Jurkat, Clone E6-1 (cell line): Measurements from ENCODE around the gene SCIMP.
"Not testable (repeated sequence)": the region's sequence is repeated elsewhere in the genome, so short reads cannot be mapped to it uniquely, and the experiment has no call there.

Experiments used
- DNase-seq: peaks from one replicate; pipeline ENCODE4 v3.0.0-alpha.2; 2011; ENCODE audit warnings: low read depth, low spot score
- H3K4me3 ChIP-seq: 2 replicates; pipeline ENCODE4 v1.5.1; 2011; ENCODE audit warnings: mild to moderate bottlenecking, low read length, control low read depth, moderate library complexity

The SCIMP gene

DNA sequence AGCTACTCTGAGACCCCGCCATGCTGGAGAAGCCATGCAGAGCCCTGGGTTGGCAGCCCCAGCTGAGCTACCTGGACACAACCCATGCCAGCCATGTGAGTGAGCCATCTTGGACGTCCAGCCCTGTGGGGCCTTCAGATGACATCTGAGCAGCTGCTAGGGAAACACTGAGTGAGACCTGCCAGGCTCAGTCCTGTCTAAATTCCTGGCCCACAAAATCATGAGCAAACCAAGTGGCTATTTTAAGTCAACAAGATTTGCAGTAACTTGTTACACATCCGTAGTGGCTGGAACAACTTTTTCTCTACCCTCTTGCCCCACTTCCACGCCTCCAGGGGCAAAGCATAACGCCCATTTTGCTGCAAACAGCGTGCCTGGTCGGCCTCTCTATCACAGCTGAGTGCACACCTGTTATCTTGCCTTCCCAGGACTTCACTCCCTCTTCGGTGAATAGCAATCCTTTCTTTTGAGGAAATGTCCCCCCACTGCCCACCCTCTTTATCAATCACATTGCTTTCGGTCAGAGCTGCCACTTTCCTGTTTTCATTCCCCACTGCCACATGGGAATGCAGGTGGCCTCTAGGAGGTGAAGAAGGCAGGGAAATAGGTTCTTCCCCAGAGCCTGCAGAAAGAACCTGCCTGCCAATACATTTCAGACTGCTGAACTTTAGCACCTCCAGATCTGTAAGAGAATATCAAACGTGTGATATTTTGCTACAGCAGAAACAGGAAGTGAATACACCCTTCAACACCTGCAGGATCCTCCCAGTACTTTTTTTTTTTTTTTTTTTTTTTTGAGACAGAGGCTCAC lies 7.4 kb upstream of the SCIMP start:
- no peak for DNase-seq
- H3K4me3 ChIP-seq = no peak overlapping the region

DNA sequence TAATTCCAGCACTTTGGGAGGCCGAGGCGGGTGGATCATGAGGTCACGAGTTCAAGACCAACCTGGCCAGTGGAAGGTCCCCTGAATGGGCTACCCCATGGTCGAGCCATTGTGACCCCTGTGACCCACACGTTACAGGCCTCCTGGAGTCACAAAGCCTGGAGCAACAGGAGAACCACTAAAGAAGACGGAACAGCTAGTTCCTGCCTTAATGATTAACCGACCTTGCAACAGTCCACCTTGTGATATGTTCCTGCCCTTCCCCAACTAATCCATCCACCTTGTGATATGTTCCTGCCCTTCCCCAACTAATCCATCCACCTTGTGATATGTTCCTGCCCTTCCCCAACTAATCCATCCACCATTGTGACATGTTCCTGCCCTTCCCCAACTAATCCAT lies 5.1 kb upstream of the SCIMP start:
- not testable (repeated sequence) for DNase-seq, H3K4me3 ChIP-seq

DNA sequence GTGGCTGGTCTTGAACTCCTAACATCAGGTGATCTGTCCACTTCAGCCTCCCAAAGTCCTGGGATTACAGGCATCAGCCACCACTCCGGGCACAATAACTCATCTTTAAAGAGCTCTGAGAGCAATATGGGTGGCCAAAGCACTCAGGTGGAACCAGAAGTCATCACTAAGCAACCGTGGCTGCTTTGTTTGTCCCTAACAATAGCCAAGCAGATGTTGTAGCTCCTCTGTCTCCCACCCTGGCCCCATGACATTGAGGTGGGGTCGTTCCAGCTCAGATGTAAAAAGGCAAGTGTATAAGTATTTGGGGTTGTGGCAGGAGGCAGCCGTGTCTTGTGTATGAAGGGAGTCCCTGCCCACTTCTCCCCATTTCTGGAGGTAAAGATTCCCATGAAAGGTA lies 3.7 kb upstream of the SCIMP start:
- no peak overlapping the region for H3K4me3 ChIP-seq
- DNase-seq = no peak

DNA sequence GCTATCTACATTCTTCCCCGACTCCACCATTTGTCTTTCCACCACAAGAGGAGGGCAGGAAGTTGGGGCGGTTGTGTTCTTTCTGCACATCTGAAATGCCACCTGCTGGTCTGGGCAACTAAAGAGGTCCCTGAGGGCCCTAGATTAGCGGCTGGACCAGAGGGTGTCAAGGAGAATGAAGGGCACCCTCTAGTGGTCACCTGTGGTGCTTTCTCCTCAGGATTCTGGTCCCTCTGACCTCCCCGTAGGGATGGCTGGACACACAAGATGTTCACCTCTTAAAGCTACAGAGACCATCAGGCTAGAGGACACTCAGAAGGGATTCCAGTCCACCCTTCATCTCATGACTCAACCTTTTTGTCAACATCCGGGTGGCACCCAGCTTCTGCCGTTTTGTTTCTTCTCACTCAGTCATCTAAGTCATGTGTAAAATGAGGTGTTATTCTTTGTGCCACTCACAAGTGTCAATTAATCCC lies 2.9 kb upstream of the SCIMP start:
- DNase-seq = peak; percentile 69

DNA sequence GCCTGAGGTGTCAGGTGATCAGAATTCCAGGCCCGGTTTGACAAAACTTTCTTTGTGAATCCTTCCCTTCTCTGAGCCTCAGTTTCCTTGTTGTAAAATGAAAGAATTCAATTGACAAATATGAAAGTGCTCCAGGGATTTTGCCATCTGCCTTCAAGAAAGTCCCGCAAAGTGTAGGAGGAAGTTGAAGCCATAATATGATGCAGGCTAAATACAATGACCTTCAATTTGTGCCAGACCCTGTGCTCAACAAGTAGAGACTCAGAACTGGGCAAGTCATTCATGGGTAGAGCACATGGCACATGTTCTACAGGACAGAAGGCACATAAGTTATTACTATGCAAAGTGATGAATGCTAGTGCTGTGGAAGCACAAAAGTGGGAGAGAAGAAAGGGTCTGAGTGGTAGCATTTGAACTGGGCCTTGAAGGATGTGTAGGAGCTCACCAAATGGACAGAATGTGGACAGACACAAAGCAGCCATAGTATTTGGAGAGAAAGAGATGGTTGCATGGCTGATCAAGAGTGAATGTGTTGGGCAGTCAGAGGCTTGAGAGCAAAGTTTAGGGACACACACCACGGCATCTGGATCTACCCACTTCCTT lies 2.4 kb upstream of the SCIMP start:
- no peak for DNase-seq
- no peak overlapping the region for H3K4me3 ChIP-seq

More for the DNA sequence above, 2.9 kb upstream of the SCIMP start:
- no peak overlapping the region for H3K4me3 ChIP-seq

DNA sequence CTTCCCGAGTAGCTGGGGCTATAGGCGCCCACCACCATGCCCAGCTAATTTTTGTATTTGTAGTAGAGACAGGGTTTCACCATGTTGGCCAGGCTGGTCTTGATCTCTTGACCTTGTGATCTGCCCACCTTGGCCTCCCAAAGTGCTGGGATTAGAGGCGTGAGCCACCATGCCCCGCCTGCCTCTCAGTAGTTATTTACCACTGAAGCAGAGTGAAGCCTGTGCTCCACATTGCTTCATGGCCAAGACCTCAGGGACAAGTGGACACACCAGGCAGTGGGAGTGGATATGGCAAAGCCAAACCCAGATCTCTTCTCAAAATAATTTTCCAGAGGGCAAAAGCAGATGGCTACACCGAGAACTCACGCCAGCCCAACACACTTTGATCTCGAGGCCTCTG lies 1.2 kb downstream of the SCIMP start:
- not testable (repeated sequence) for DNase-seq, H3K4me3 ChIP-seq

DNA sequence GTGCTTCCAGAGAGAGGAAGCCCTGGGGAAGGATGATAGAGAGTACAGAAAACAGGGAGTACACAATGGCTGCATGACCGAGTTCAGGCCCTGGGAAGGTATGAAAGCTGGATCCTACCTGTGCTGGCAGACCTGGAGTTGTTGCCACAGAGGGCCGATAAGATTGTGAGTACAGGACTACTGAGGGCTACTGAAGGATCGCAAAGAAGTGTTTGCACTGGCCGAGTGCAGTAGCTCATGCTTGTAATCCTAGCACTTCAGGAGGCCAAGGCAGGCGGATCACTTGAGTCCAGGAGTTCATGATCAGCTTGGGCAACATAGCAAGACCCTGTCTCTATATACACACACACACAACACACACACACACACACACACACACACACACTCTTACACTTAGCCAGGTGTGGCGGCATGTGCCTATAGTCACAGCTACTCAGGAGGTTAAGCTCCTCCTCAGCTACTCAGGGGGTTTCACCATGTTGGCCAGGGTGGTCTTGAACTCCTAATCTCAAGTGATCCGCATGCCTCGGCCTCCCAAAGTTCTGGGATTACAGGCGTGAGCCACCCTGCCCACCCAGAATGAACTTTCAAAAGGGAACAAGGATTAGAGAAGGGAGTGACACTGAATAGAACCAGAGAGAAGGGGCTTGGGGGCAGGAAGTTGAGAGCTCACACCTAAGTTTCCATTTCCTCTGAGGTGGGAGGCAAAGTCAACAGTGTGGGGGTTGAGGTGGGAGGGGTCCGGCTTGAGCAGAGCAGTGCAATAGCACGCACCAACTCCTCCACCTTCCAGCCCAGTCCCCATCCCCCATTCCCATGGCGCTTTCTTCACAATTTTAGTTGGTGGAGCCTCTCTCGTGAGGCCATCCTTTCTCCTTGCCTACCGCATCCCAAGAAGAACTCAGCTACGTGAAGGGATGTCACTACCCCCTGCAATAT lies 7.5 kb downstream of the SCIMP start:
- peak; percentile 19 for DNase-seq
- no peak overlapping the region for H3K4me3 ChIP-seq

DNA sequence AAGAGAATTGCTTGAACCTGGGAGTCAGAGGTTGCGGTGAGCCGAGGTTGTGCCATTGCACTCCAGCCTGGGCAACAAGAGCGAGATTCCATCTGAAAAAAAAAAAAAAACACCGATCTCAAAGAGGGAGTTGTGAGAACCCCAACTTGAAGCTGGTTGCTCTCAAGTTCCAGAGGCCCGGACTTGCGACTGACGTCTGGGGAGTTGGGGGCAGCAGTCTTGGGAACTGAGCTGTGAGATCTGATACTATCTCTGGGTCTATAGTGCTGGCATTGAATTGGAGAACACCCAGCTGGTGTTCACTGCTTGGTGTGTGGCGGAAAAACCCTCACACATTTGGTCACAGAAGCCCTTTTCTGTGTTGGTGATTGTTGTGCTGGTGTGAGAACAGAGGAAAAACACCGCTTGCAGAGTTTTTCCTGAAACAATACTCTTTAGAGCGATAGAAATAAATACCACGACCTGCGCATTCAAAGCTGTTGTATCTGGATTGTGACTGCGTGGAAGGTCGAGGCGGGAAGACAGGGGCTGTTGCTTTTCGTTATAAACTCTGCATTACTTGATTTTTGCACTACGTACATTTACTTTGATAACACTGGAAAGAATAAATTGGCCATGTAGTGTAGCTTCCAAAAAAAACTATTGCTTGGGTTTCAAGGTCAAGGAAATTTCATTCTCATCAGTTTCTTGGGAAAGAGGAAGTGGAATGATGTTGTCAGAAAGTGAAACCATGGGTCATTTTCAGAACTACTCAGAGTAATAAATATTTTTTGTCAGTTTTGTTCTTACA lies 8.8 kb downstream of the SCIMP start:
- no peak for DNase-seq
- H3K4me3 ChIP-seq = no peak overlapping the region

DNA sequence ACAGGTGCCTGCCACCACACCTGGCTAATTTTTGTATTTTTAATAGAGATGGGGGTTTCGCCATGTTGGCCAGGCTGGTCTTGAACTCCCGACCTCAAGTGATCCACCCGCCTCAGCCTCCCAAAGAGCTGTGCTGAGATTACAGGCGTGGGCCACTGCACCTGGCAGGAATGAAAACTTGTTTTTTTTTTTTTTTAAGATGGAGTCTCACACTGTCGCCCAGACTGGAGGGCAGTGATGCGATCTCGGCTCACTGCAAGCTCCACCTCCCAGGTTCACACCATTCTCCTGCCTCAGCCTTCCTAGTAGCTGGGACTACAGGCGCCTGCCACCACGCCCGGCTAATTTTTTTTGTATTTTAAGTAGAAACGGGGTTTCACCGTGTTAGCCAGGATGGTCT lies 12.7 kb downstream of the SCIMP start:
- not testable (repeated sequence) for H3K4me3 ChIP-seq, DNase-seq

DNA sequence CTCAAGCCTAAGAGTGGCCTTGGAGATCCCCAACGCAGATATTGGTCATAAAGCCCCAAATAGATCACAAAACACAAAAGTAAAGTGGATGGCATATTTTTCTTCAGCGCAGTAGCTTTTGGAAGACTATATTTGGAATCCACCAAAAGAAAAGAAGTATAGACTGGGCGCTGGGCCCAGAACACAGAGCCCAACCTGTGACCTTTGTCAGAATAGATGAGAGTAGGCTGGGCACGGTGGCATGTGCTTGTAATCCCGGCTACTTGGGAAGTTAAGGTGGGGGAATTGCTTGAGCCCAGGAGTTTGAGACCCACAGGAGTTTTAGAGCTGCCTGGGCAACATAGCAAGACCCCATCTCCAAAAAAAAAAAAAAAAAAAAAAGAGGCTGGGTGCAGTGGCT lies 14.6 kb downstream of the SCIMP start:
- no peak overlapping the region for H3K4me3 ChIP-seq
- no peak for DNase-seq

DNA sequence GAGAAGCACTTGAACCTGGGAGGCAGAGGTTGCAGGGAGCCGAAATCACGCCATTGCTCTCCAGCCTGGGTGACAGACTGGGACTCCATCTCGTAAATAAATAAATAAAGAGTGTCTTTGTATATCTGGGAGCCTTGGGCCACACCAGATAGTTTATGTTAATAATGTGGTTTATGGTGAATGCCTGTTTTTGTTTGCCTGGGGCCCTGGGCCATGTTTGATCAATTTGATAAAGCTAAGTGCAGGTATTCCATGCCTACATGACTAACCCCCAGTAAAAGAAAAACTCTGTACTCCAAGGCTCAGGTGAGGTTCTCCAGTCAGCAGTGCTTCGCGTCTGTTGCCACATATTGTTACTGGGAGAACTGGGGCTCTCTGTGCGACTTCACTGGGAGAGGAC lies 15.1 kb downstream of the SCIMP start:
- no peak for DNase-seq
- no peak overlapping the region for H3K4me3 ChIP-seq

DNA sequence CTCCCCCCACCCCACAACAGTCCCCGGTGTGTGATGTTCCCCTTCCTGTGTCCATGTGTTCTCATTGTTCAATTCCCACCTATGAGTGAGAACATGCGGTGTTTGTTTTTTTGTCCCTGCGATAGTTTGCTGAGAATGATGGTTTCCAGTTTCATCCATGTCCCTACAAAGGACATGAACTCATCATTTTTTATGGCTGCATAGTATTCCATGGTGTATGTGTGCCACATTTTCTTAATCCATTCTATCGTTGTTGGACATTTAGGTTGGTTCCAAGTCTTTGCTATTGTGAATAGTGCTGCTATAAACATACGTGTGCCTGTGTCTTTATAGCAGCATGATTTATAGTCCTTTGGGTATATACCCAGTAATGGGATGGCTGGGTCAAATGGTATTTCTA lies 17.1 kb downstream of the SCIMP start:
- not testable (repeated sequence) for H3K4me3 ChIP-seq, DNase-seq

DNA sequence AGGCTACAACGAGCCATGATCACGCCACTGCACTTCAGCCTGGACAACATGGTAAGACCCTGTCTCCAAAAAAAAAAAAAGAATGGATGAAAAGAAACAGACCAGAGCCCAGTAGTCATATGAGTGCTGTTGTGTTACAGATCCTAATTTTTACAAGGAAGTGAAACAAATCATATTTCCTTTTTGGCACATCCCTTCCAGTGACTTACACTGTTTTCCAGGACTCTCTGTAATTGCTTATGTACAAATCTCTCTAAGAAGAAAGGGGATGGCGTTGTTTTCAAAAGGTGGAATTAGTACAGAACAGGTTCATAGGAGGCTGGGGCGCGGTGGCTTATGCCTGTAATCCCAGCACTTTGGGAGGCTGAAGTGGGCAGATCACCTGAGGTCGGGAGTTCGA lies 23.2 kb downstream of the SCIMP start:
- no peak overlapping the region for H3K4me3 ChIP-seq
- no peak for DNase-seq

DNA sequence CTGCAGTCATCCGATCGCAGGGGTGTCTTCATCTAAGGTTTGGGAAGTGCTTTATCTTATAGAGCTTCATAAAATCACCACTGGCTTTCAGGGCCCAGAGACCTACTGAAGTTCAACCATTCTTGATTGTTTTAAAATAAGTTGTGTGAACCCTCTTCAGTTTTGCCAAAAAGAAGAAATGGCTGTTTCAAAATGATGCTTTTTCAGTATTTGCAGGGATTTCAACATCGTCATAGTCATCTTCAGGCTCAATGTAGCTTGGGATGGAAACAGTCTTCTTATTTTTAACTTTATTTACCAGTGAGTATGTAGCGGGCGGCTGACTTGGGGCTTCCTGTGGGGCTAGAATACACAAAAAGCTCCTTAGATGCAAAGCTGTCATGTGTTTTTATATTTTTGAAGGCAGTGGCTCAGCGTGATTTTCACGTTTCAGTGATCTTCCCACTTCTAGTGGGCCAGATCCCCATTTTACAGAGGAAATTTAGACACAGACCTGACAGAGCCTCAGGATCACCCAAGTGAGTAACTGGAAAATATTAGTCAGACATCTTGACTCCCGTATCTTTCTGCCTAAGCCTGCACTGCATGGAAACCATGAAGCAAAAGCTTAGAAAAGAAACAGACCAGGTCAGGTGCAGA lies 23.9 kb downstream of the SCIMP start:
- H3K4me3 ChIP-seq = no peak overlapping the region

DNA sequence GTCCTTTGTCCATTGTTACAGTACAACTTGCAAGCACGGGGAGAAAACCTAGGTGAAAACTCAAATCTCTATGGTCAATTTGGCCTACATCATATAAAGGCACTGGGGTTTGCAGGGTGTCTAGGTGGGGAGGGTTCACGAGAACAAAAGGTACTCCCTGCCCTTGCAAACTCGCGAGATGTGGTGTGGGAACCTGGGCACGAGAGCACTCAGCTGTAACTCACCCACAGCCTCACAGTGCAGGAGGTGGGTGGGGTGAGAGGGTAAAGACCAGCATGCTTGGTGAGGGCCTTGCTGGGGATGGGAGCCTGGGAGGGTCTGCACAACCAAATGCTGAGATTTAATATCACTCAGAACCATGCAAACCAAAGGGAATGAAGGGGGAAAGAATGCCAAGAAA lies 24.6 kb downstream of the SCIMP start:
- DNase-seq = no peak
- no peak overlapping the region for H3K4me3 ChIP-seq

More for the DNA sequence above, 23.9 kb downstream of the SCIMP start:
- no peak for DNase-seq

DNA sequence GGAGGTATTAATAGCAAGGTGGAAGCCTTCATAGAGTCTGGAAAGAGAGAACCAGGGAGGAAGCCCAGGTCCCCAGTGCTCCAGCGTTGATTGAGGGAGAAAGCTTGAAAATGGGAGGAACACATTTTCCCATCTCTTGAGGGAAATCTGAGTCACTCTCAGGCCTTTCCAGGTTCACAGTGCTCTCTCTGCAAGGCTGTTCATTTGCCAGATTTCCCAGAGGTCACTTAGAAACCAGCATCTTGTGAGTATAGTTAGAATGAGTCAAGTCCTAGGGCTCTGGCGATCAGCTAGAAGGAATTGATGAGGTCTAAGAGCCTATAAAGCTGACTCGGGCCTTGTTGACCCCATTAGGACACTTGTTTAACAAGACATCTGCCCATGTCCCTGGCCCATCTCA lies 25.3 kb downstream of the SCIMP start:
- no peak for DNase-seq
- no peak overlapping the region for H3K4me3 ChIP-seq

DNA sequence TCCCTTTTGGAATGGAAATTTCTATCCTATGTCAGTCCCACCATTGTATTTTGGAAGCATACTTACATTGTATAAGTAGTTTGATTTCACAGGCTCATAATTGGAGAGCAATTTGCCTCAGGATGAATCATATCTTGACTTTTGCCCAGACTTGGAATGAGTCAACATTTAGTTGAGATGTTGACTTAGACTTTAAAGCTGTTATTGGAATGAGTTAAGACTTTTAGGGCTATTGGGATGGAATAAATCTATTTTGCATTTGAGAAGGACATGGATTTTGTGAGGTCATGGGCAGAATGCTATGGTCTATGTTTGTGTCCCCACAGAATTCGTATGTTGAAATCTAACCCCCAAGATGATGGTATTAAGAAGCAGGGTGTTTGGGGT lies 30.8 kb downstream of the SCIMP start:
- DNase-seq = no peak
- H3K4me3 ChIP-seq = no peak overlapping the region

DNA sequence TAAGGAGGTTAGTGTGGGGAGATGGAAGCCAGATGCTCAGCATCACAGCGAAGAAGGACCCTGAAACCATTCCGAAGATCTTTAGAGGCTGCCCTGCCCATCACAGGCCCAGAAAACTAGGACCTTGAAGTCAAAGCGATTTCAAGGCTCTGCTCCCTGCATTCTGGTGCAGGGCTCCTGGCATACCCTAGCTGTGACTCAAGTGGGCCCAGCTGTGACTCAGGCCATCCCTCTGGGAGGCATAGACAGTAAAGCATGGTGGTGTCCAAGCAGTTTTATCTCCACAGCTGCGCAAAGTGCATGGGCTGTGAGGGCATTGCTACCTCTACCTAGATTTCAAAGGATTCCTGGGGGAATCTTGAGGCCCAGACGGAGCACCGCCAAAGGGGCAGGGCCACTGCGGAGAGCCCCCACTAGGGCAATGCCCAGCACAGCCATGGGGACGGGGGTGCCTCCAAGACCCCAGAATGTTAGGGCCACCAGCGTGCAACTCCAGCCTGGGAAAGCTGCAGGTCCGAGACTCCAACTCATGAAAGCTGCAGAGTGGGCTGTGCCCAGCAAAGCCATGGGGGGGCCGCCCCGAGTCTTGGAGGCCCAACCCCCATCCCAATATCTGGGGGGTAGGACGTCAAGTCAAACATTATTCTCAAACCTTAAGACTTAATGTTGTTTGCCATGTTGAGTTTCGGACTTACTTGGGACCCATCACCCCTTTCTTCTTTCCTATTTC lies 31.3 kb downstream of the SCIMP start:
- DNase-seq = no peak

More for the DNA sequence above, 31.3 kb downstream of the SCIMP start:
- H3K4me3 ChIP-seq = no peak overlapping the region
